CD4-positive, alpha-beta memory T cell (primary cell): ENCODE results near the gene APOBEC3C. TPM values are rescaled to one million over a fixed set of nuclear protein-coding genes. Genes with fewer than 3 reads are reported as not detected.
"Not testable (repeated sequence)": the region's sequence is repeated elsewhere in the genome, so short reads cannot be mapped to it uniquely, and the experiment has no call there.

Experiments used
- CTCF ChIA-PET: fragments of 350-600 bp; sonication (Branson Sonifier 250); formaldehyde crosslinking; loops from one replicate; lab custom pipeline; 2021; ENCODE audit warnings: inconsistent platforms; ENCODE audit not compliant: partially characterized antibody; lab: Charles Lee
- POLR2A ChIA-PET: fragments of 350-600 bp; sonication (Branson Sonifier 250); formaldehyde crosslinking; loops from one replicate; lab custom pipeline; 2021; ENCODE audit not compliant: partially characterized antibody; lab: Charles Lee
- DNase-seq, 5 donors: peaks; one replicate each; pipeline versions ENCODE4 v3.0.0 to v3.0.0-alpha.2; 2020 to 2022; ENCODE audit warnings: mixed read lengths in 1 of 5
- H3K27ac ChIP-seq: one replicate; pipeline ENCODE4 v1.7.0; 2013; ENCODE audit warnings: low read depth, low read length
- H3K27me3 ChIP-seq: 2 replicates; pipeline ENCODE4 v1.7.0; 2013; ENCODE audit warnings: mild to moderate bottlenecking, low read length, moderate library complexity; ENCODE audit not compliant: insufficient read depth
- H3K36me3 ChIP-seq: 2 replicates; pipeline ENCODE4 v1.7.0; 2013; ENCODE audit warnings: mild to moderate bottlenecking, low read length, moderate library complexity; ENCODE audit not compliant: insufficient read depth
- H3K4me1 ChIP-seq: 2 replicates; pipeline ENCODE4 v1.7.0; 2013; ENCODE audit warnings: mild to moderate bottlenecking, low read length, moderate library complexity; ENCODE audit not compliant: insufficient read depth
- H3K4me3 ChIP-seq, 2 donors: one replicate each; pipeline ENCODE4 v1.7.0; 2013; ENCODE audit warnings: low read length in 2 of 2, mild to moderate bottlenecking in 1 of 2
- H3K9me3 ChIP-seq, 2 donors: one replicate each; pipeline ENCODE4 v1.7.0; 2013; ENCODE audit warnings: low read length in 2 of 2, control low read depth in 1 of 2; ENCODE audit not compliant: control insufficient read depth in 1 of 2
- H3K27ac Mint-ChIP-seq, 7 donors: one replicate each; pipeline ENCODE4 v1.8.0; 2020 to 2021; ENCODE audit warnings: mixed read lengths in 7 of 7, mild to moderate bottlenecking in 6 of 7, inconsistent platforms in 3 of 7, moderate library complexity in 3 of 7
- H3K27me3 Mint-ChIP-seq, 2 donors: one replicate each; pipeline ENCODE4 v1.8.0; 2020 to 2021; ENCODE audit warnings: mixed read lengths in 2 of 2
- H3K36me3 Mint-ChIP-seq, 2 donors: one replicate each; pipeline ENCODE4 v1.8.0; 2020 to 2021; ENCODE audit warnings: mixed read lengths in 2 of 2, inconsistent platforms in 1 of 2, mild to moderate bottlenecking in 1 of 2
- H3K4me1 Mint-ChIP-seq, 4 donors: one replicate each; pipeline ENCODE4 v1.8.0; 2020 to 2021; ENCODE audit warnings: mixed read lengths in 4 of 4, mild to moderate bottlenecking in 1 of 4
- H3K4me3 Mint-ChIP-seq, 8 donors: one replicate each; pipeline ENCODE4 v1.8.0; 2020 to 2021; ENCODE audit warnings: mixed read lengths in 8 of 8, mild to moderate bottlenecking in 7 of 8, moderate library complexity in 6 of 8, inconsistent platforms in 3 of 8
- H3K9me3 Mint-ChIP-seq, 8 donors: one replicate each; pipeline ENCODE4 v1.8.0; 2020 to 2021; ENCODE audit warnings: mixed read lengths in 8 of 8, mild to moderate bottlenecking in 5 of 8, inconsistent platforms in 3 of 8, moderate library complexity in 1 of 8
- intact Hi-C: fragments of 100-400 bp; cut with micrococcal nuclease; formaldehyde crosslinking; loops from one replicate; pipeline ENCODE4 v1.15.1; 2023
- polyA plus RNA-seq, 2 donors: library from polyadenylated mRNA; unstranded; fragments of 300-500 nt; fragmentation: Illumina TruSeq; gene quantifications; one replicate each; pipeline ENCODE4 v1.2.3, GENCODE V29; 2021
- total RNA-seq, 2 experiments: library from RNA; stranded (reverse); gene quantifications; one replicate each; pipeline ENCODE4 v1.2.3, GENCODE V29; 2021

Gene APOBEC3C
- total and polyA plus RNA-seq, 4 experiments from 2014 or later: 42.4 to 135 (median 76.5) TPM

DNA sequence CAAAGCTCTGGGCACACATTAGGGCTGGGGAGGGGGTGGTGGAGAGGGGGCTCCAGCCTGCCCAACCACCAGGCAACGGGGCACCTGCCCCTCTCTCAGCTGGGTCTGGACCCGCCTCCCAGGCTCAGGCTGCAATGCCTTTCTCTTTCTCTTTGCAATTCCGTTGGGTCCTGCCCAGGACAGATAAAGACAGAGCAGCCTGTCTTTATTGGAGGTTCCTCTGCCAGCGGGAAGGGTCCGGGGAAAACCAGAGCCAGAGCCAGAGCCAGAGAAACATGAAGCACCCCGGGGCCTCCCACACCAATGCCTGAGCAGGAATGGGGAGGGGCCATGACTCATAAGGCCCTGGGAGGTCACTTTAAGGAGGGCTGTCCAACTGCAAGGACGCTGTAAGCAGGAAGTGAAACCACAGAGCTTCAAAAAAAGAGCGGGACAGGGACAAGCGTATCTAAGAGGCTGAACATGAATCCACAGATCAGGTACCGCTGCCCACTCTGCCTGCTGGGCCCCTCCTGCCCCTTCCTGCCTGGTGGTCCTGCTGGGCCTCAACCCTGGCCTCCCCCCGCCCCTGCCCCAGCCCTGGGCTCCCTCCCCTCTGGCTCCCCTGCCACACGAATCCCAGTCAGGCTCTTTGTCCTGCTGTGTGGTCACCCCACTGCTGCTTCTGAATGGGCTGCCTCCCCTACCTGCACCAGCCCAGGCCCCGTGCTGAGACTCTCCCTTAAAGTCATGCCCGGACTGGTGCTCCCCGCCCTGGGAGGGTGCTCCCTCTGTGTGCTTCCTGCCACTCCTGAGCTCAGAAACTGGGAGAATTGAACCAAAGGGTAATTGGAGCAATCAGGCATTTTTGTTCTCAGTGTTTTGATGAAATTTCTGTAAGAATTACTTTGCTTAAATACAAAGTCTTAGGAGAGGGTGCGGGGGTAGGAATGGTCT is 31.8 kb upstream of the APOBEC3C start, which contains the start of gene APOBEC3B:
Gene APOBEC3B, plus strand, starts transcription at position 356 of the 936 bp plus-strand sequence. Its CDS starts 107 bp downstream, at position 463.
- DNase-seq: peak; percentile 43 to 89 (median 65)
- Histone ChIP-seq H3K27me3 (no peaks in the 10 kb centered on the region), H3K27ac (peak within 1 kb of the TSS; percentile 21), H3K36me3 (no peaks in the 10 kb centered on the region), H3K4me1 (peaks cover 43% of the 10 kb centered on the region), H3K9me3 (no peaks in the 10 kb centered on the region), H3K4me3 (peak within 1 kb of the TSS; percentile 28 to 36)
- Mint-ChIP-seq H3K4me3 (peak within 1 kb of the TSS; percentile 85 to 94 (median 87)), H3K27me3 (peaks cover 0 to 1% of the 10 kb centered on the region in 2 donors), H3K4me1 (peaks cover 25 to 52% (median 29%) of the 10 kb centered on the region in 4 donors), H3K9me3 (peaks cover 0 to 16% (median 4%) of the 10 kb centered on the region in 8 donors), H3K27ac (peak within 1 kb of the TSS; percentile 48 to 97 (median 82)), H3K36me3 (peaks cover 0 to 7% of the 10 kb centered on the region in 2 donors)
- ChIA-PET POLR2A (interaction anchor here (1.0 to 1.5 kb wide), 2 partner anchors 24 to 337 kb away, joined by 3 read pairs; partner anchors contain the start of gene RPL3), CTCF (interaction anchor here (4.1 kb wide), 1 partner anchor 8 kb away, joined by 18 read pairs; no protein-coding TSS in a partner anchor)
- intact Hi-C loops: no loop called here

DNA sequence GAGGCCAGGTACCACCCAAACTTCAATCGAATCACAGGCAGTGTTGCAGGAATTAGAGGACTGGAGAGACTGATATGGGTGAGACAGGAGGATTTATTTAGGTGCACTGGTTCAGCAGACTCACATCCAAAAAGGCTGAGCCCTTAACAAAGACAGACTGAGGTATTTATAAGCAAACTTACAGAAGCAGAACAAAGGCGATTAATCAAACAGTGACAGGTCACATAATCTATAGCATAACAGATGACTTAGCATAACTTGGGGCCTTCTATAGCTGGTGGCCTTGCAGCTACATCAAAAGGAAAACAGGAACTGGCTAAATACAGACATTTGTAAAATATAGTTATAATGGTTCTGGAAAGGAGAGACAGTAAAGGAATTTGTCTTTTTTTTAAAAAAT is 29.8 kb upstream of the APOBEC3C start:
- Histone ChIP-seq H3K4me3 (no peak overlapping the region), H3K27ac (peak overlapping the region; percentile 30), H3K4me1 (peaks cover 60% of the 10 kb centered on the region), H3K9me3 (no peaks in the 10 kb centered on the region), H3K36me3 (no peaks in the 10 kb centered on the region), H3K27me3 (no peaks in the 10 kb centered on the region)
- Mint-ChIP-seq H3K4me3 (peak overlapping the region in 5 of 8 donors; percentile 11 to 54 (median 28)), H3K36me3 (peaks cover 0 to 7% of the 10 kb centered on the region in 2 donors), H3K4me1 (peaks cover 34 to 72% (median 42%) of the 10 kb centered on the region in 4 donors), H3K9me3 (peaks cover 0 to 16% (median 4%) of the 10 kb centered on the region in 8 donors), H3K27ac (peak overlapping the region in 6 of 7 donors; percentile 77 to 97 (median 86)), H3K27me3 (no peaks in the 10 kb centered on the region)
- DNase-seq: no peak
- CTCF ChIA-PET: interaction anchor here (1.8 to 4.1 kb wide), 2 partner anchors 10 to 19 kb away, joined by 10 to 18 read pairs; no protein-coding TSS in a partner anchor
- intact Hi-C loops: loop anchor here (2.0 kb wide), 1 partner anchor 19 kb away; no protein-coding TSS in a partner anchor
- POLR2A ChIA-PET: interaction anchor here (0.9 to 1.8 kb wide), 3 partner anchors 19 to 113 kb away, joined by 3 to 7 read pairs (median 4); no protein-coding TSS in a partner anchor

DNA sequence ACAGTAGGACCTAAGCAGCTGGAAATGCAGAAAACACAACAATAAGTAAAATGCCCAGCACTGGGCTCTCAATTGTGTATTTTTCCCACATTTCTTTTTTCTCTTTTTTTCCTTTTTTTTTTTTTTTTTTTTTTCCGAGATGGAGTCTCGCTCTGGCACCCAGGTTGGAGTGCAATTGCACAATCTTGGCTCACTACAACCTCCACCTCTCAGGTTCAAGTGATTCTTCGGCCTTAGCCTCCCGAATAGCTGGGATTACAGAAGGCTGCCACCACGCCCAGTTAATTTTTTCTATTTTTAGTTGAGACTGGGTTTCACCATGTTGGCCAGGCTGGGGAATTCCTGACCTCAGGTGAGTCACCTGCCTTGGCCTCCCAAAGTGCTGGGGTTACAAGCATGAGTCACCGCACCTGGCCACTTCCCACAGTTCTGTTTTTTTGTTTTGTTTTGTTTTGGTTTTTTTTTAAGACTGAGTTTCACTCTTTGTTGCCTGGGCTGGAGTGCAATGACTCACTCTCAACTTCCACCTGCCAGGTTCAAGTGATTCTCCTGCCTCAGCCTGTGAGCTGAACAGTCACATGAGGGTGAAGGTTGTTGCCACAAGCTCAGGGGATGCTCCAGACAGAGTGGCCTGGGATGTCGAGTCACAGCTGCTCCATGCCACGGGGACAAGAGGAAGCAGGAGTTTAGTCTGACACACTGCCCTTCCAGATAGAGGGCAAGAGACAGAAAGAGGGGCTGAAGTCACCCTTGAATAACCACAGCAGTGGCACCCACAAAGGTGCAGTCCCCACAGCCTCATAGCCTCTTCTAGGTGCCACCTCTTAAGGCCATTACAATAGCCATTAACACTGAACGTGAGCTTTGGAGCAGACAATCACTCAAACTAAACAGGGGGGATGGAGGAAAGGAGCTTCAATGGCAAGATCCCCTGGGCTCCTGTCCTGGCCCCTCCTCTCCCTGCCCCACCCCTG is 29.0 kb upstream of the APOBEC3C start:
- DNase-seq: peak; percentile 76 to 97 (median 89)
- CTCF ChIA-PET: interaction anchor here (1.8 to 4.1 kb wide), 2 partner anchors 11 to 18 kb away, joined by 10 to 18 read pairs; no protein-coding TSS in a partner anchor
- H3K4me3 Mint-ChIP-seq: peak overlapping the region in 7 of 8 donors; percentile 51 to 82 (median 67)
- peaks cover 40 to 80% (median 49%) of the 10 kb centered on the region in 4 donors for H3K4me1 Mint-ChIP-seq
- H3K27ac ChIP-seq: peak overlapping the region; percentile 30
- H3K9me3 Mint-ChIP-seq: peaks cover 0 to 16% (median 4%) of the 10 kb centered on the region in 8 donors
- not testable (repeated sequence) for H3K36me3 ChIP-seq, H3K27me3 ChIP-seq, H3K4me3 ChIP-seq, H3K27me3 Mint-ChIP-seq, H3K36me3 Mint-ChIP-seq, H3K9me3 ChIP-seq
- intact Hi-C loops: loop anchor here (1.0 to 5.0 kb wide), 4 partner anchors 18 to 278 kb away; partner anchors contain the start of genes CBX6 and GTPBP1
- POLR2A ChIA-PET: interaction anchor here (0.9 to 1.8 kb wide), 3 partner anchors 18 to 114 kb away, joined by 3 to 7 read pairs (median 4); no protein-coding TSS in a partner anchor
- H3K4me1 ChIP-seq: peaks cover 68% of the 10 kb centered on the region
- peak overlapping the region; percentile 89 to 98 (median 96) for H3K27ac Mint-ChIP-seq

DNA sequence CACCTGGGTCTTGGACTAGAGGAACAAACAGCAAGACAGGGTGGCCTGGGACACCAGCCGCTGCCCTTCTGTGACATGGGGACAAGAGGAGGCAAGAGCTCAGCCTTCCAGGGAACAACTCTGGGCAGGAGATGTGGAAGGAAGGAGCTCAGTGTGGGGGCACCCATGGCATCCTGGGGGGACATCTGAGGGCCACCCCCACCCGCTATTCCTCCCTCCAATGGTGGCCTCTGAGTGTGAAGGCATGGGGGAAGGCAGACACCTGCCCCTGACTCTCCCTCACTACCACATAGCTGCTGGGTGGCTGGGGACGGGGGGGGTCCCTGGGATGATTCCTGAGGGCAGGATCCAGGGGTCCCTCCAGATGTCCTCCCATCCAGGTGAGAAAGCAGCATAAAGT is 27.4 kb upstream of the APOBEC3C start:
- no peak for DNase-seq
- Histone ChIP-seq H3K36me3 (no peaks in the 10 kb centered on the region), H3K4me3 (no peak overlapping the region), H3K9me3 (no peaks in the 10 kb centered on the region), H3K4me1 (peaks cover 68% of the 10 kb centered on the region), H3K27me3 (no peaks in the 10 kb centered on the region), H3K27ac (no peak overlapping the region)
- ChIA-PET POLR2A (no interaction called here), CTCF (interaction anchor here (1.0 kb wide), 1 partner anchor 17 kb away, joined by 3 read pairs; no protein-coding TSS in a partner anchor)
- intact Hi-C loops: loop anchor here (5.0 kb wide), 1 partner anchor 279 kb away; the partner anchor contains the start of gene GTPBP1
- Mint-ChIP-seq H3K27me3 (no peaks in the 10 kb centered on the region), H3K4me3 (peak overlapping the region in 1 of 8 donors; percentile 46), H3K9me3 (peaks cover 0 to 16% (median 4%) of the 10 kb centered on the region in 8 donors), H3K36me3 (peaks cover 0 to 7% of the 10 kb centered on the region in 2 donors), H3K4me1 (peaks cover 36 to 80% (median 45%) of the 10 kb centered on the region in 4 donors), H3K27ac (peak overlapping the region in 5 of 7 donors; percentile 25 to 85 (median 57))

DNA sequence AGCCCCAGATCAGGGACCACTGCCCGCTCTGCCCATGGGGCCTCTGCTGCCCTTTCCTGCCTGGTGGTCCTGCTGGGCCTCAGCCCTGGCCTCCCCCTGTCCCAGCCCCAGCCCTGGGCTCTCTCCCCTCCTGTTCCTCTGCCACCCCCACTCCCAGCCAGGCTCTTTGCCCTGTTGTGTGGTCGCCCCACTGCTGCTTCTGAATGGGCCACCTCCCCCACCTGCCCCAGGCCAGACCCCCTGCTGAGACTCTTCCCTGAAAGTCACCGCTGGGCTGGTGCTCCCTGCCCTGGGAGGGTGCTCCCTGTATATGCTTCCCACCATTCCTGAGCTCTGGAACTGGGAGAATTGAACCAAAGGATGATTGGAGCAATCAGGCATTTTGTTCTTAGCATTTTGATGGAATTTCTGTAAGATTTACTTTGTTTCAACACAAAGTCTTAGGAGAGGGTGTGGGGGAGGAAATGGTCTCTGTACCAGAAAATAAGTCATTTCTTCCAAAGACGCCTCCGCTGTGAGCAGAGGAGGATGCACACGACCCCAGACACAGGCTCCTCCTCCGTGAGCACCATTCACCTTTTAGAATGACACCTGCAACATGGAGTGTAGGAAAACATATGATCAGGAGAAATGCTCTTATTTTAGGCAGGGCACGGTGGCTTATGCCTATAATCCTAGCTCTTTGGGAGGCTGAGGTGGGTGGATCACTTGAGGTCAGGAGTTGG is 26.7 kb upstream of the APOBEC3C start:
- POLR2A ChIA-PET: no interaction called here
- no peak for DNase-seq
- CTCF ChIA-PET: interaction anchor here (1.0 kb wide), 1 partner anchor 16 kb away, joined by 3 read pairs; no protein-coding TSS in a partner anchor

More for the DNA sequence above, 26.7 kb upstream of the APOBEC3C start:
- intact Hi-C loops: loop anchor here (5.0 kb wide), 1 partner anchor 280 kb away; the partner anchor contains the start of gene GTPBP1
- peaks cover 0 to 16% (median 4%) of the 10 kb centered on the region in 8 donors for H3K9me3 Mint-ChIP-seq
- peak overlapping the region in 2 of 8 donors; percentile 21 to 40 for H3K4me3 Mint-ChIP-seq
- Histone ChIP-seq H3K27me3 (no peaks in the 10 kb centered on the region), H3K36me3 (no peaks in the 10 kb centered on the region), H3K4me3 (no peak overlapping the region), H3K9me3 (no peaks in the 10 kb centered on the region), H3K4me1 (peaks cover 61% of the 10 kb centered on the region), H3K27ac (no peak overlapping the region)
- H3K27me3 Mint-ChIP-seq: no peaks in the 10 kb centered on the region
- H3K27ac Mint-ChIP-seq: peak overlapping the region in 6 of 7 donors; percentile 7 to 84 (median 62)
- peaks cover 32 to 73% (median 40%) of the 10 kb centered on the region in 4 donors for H3K4me1 Mint-ChIP-seq
- peaks cover 0 to 4% of the 10 kb centered on the region in 2 donors for H3K36me3 Mint-ChIP-seq
